CD4-positive, alpha-beta memory T cell (primary cell): ENCODE measurements around the gene GLIS1. TPM values are rescaled to one million over a fixed set of nuclear protein-coding genes. Genes with fewer than 3 reads are reported as not detected.
A peak's percentile ranks its signal among the peaks of the same experiment; 100 is the strongest.

Experiments used
- CTCF ChIA-PET: fragments of 350-600 bp; sonication (Branson Sonifier 250); formaldehyde crosslinking; loops from one replicate; lab custom pipeline; 2021; ENCODE audit warnings: inconsistent platforms; ENCODE audit not compliant: partially characterized antibody; lab: Charles Lee
- POLR2A ChIA-PET: fragments of 350-600 bp; sonication (Branson Sonifier 250); formaldehyde crosslinking; loops from one replicate; lab custom pipeline; 2021; ENCODE audit not compliant: partially characterized antibody; lab: Charles Lee
- DNase-seq, 5 donors: peaks; one replicate each; pipeline versions ENCODE4 v3.0.0 to v3.0.0-alpha.2; 2020 to 2022; ENCODE audit warnings: mixed read lengths in 1 of 5
- H3K27ac ChIP-seq: one replicate; pipeline ENCODE4 v1.7.0; 2013; ENCODE audit warnings: low read depth, low read length
- H3K27me3 ChIP-seq: 2 replicates; pipeline ENCODE4 v1.7.0; 2013; ENCODE audit warnings: mild to moderate bottlenecking, low read length, moderate library complexity; ENCODE audit not compliant: insufficient read depth
- H3K36me3 ChIP-seq: 2 replicates; pipeline ENCODE4 v1.7.0; 2013; ENCODE audit warnings: mild to moderate bottlenecking, low read length, moderate library complexity; ENCODE audit not compliant: insufficient read depth
- H3K4me1 ChIP-seq: 2 replicates; pipeline ENCODE4 v1.7.0; 2013; ENCODE audit warnings: mild to moderate bottlenecking, low read length, moderate library complexity; ENCODE audit not compliant: insufficient read depth
- H3K4me3 ChIP-seq, 2 donors: one replicate each; pipeline ENCODE4 v1.7.0; 2013; ENCODE audit warnings: low read length in 2 of 2, mild to moderate bottlenecking in 1 of 2
- H3K9me3 ChIP-seq, 2 donors: one replicate each; pipeline ENCODE4 v1.7.0; 2013; ENCODE audit warnings: low read length in 2 of 2, control low read depth in 1 of 2; ENCODE audit not compliant: control insufficient read depth in 1 of 2
- H3K27ac Mint-ChIP-seq, 7 donors: one replicate each; pipeline ENCODE4 v1.8.0; 2020 to 2021; ENCODE audit warnings: mixed read lengths in 7 of 7, mild to moderate bottlenecking in 6 of 7, inconsistent platforms in 3 of 7, moderate library complexity in 3 of 7
- H3K27me3 Mint-ChIP-seq, 2 donors: one replicate each; pipeline ENCODE4 v1.8.0; 2020 to 2021; ENCODE audit warnings: mixed read lengths in 2 of 2
- H3K36me3 Mint-ChIP-seq, 2 donors: one replicate each; pipeline ENCODE4 v1.8.0; 2020 to 2021; ENCODE audit warnings: mixed read lengths in 2 of 2, inconsistent platforms in 1 of 2, mild to moderate bottlenecking in 1 of 2
- H3K4me1 Mint-ChIP-seq, 4 donors: one replicate each; pipeline ENCODE4 v1.8.0; 2020 to 2021; ENCODE audit warnings: mixed read lengths in 4 of 4, mild to moderate bottlenecking in 1 of 4
- H3K4me3 Mint-ChIP-seq, 8 donors: one replicate each; pipeline ENCODE4 v1.8.0; 2020 to 2021; ENCODE audit warnings: mixed read lengths in 8 of 8, mild to moderate bottlenecking in 7 of 8, moderate library complexity in 6 of 8, inconsistent platforms in 3 of 8
- H3K9me3 Mint-ChIP-seq, 8 donors: one replicate each; pipeline ENCODE4 v1.8.0; 2020 to 2021; ENCODE audit warnings: mixed read lengths in 8 of 8, mild to moderate bottlenecking in 5 of 8, inconsistent platforms in 3 of 8, moderate library complexity in 1 of 8
- intact Hi-C: fragments of 100-400 bp; cut with micrococcal nuclease; formaldehyde crosslinking; loops from one replicate; pipeline ENCODE4 v1.15.1; 2023
- polyA plus RNA-seq, 2 donors: library from polyadenylated mRNA; unstranded; fragments of 300-500 nt; fragmentation: Illumina TruSeq; gene quantifications; one replicate each; pipeline ENCODE4 v1.2.3, GENCODE V29; 2021
- total RNA-seq, 2 experiments: library from RNA; stranded (reverse); gene quantifications; one replicate each; pipeline ENCODE4 v1.2.3, GENCODE V29; 2021

GLIS1 gene
- total and polyA plus RNA-seq, 4 experiments from 2014 or later, result not detected

DNA sequence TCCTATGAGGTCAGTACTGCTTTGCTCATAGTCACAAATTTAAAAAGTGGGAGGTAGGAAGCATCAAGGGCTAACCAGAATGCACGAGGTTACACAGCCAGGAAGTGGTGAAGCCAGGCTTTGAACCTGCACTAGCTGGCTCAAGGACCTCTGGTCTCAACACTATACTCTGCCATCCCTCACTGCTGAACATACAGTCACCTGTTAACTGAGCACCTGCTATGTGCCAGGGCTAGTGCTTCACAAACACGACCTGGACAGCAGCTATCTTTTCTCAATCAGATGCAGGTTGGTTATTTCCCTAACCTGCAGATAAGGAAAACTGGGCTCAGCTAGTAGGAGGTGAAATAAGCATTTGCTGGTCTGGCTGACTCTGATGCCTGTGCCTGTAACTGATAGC lies 73.0 kb downstream of the GLIS1 start:
- Mint-ChIP-seq H3K4me1 (no peaks in the 10 kb centered on the region), H3K36me3 (no peaks in the 10 kb centered on the region), H3K27ac (no peak overlapping the region), H3K9me3 (no peaks in the 10 kb centered on the region), H3K4me3 (no peak overlapping the region), H3K27me3 (no peaks in the 10 kb centered on the region)
- Histone ChIP-seq H3K36me3 (no peaks in the 10 kb centered on the region), H3K9me3 (no peaks in the 10 kb centered on the region), H3K4me3 (no peak overlapping the region), H3K27ac (no peak overlapping the region), H3K27me3 (no peaks in the 10 kb centered on the region), H3K4me1 (no peaks in the 10 kb centered on the region)
- POLR2A ChIA-PET, result no interaction called here
- intact Hi-C loops, result no loop called here
- CTCF ChIA-PET, result no interaction called here
- no peak for DNase-seq

DNA sequence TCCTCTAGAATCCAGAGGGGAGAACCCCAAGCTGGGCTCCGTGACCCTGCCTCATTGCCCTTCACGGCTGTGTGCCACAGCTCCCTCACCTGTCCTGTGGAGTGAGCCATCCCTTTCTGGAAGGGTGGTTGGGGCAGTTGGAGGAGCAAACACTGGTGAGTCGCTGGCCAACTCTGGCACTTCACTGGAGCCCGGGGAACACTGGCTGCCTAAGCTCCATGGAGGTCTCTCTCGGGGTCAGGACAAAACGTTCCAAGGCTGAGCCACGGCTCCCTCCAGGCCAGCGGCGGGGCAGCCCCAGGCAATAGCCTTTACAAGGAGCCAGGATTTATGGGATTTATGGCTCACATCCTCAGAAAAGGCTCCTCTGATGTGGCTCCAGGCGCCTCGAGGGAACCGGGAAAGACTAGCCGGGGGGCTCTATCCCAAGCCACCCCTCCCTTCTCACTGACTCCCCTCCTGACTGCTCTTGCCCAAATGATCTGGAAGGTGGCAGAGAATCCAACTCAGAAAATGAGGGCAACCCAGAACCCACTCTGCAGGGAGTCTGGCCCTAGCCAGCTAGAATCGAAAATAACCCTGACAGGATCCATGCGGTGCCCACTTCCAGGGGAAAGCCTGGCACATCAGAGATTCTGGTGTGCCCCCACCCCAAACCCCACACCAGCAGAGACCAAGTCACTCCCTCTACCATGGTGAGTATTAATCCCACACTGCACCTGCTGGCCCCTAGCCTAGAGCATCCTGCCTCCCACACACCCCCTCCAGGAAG lies 75.2 kb downstream of the GLIS1 start:
- Mint-ChIP-seq H3K27ac (no peak overlapping the region), H3K36me3 (no peaks in the 10 kb centered on the region), H3K4me3 (no peak overlapping the region), H3K4me1 (no peaks in the 10 kb centered on the region), H3K27me3 (no peaks in the 10 kb centered on the region), H3K9me3 (no peaks in the 10 kb centered on the region)
- Histone ChIP-seq H3K36me3 (no peaks in the 10 kb centered on the region), H3K4me3 (no peak overlapping the region), H3K27ac (no peak overlapping the region), H3K9me3 (no peaks in the 10 kb centered on the region), H3K27me3 (no peaks in the 10 kb centered on the region), H3K4me1 (no peaks in the 10 kb centered on the region)
- intact Hi-C loops, result no loop called here
- CTCF ChIA-PET, result no interaction called here
- DNase-seq, result no peak
- POLR2A ChIA-PET, result no interaction called here

DNA sequence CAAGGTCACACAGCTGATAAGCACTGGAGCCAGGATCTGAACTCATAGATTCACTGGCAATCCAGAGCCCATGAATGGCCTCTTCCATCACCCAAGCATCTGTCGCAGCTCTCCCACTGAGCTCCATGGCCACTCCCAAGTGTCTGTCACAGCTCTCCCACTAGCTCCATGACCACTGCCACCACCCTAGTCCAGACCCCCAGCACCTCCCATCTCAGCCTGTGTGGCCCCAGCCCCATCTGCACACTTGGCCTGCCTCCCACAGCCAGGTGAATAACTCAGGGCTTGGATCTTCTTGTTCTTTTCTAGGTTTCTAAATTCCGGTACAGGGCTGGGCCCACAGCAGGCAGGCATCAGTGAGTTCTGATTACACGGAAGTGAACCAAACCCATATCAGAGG lies 76.0 kb downstream of the GLIS1 start:
- no peaks in the 10 kb centered on the region for H3K27me3 ChIP-seq
- H3K4me1 Mint-ChIP-seq, result no peaks in the 10 kb centered on the region
- DNase-seq, result no peak
- no peaks in the 10 kb centered on the region for H3K36me3 ChIP-seq
- H3K9me3 Mint-ChIP-seq, result no peaks in the 10 kb centered on the region
- no peaks in the 10 kb centered on the region for H3K36me3 Mint-ChIP-seq
- no peaks in the 10 kb centered on the region for H3K4me1 ChIP-seq
- no peak overlapping the region for H3K4me3 Mint-ChIP-seq
- H3K9me3 ChIP-seq, result no peaks in the 10 kb centered on the region
- CTCF ChIA-PET, result no interaction called here
- H3K27me3 Mint-ChIP-seq, result peaks cover 0 to 3% of the 10 kb centered on the region in 2 donors
- H3K27ac ChIP-seq, result no peak overlapping the region
- H3K27ac Mint-ChIP-seq, result no peak overlapping the region
- intact Hi-C loops, result no loop called here
- no peak overlapping the region for H3K4me3 ChIP-seq
- POLR2A ChIA-PET, result no interaction called here

DNA sequence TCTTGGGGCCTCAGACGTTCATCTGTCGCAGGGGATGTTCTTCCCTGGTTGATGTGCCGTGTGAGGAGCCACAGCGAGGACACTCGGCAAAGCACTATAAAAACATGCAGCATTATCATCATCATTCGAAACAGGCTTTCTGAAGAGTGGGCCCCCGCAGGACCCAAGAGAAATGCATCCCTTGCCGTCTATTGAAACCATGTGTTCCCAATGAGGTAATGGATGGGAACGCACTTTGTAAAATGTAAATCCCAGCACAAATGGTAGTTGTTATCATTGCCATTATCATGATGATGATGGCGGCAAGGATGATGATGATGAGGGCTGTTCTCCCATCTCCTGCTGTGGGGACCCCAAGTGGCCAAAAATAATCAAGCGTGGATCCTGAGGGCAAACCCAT lies 76.8 kb downstream of the GLIS1 start:
- CTCF ChIA-PET, result no interaction called here
- peaks cover 0 to 6% of the 10 kb centered on the region in 2 donors for H3K27me3 Mint-ChIP-seq
- no peaks in the 10 kb centered on the region for H3K9me3 Mint-ChIP-seq

DNA sequence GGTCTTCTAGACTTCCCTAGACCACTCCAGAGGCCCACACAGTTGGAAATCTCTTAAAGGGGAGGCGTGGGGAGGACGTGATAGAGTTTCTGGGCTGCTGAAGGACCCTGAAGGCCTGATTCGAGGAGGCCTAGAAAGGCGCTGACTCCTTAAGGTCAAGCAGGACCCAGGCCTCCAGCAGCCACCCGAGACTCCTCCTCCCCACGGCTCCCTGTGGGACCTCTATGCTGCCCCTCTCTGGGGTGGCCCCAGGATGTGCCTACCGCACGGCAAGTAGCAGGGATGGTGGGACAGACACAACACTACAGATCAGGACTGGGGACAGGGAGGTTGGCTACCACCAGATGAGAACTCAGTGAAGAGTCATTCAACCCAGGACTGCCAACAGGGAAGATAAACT lies 77.5 kb downstream of the GLIS1 start:
- no peaks in the 10 kb centered on the region for H3K9me3 Mint-ChIP-seq
- Histone ChIP-seq H3K9me3 (no peaks in the 10 kb centered on the region), H3K4me1 (no peaks in the 10 kb centered on the region), H3K27me3 (no peaks in the 10 kb centered on the region), H3K36me3 (no peaks in the 10 kb centered on the region), H3K27ac (no peak overlapping the region), H3K4me3 (no peak overlapping the region)
- peaks cover 1 to 8% of the 10 kb centered on the region in 2 donors for H3K27me3 Mint-ChIP-seq
- no peak for DNase-seq
- no peak overlapping the region for H3K27ac Mint-ChIP-seq
- CTCF ChIA-PET, result no interaction called here
- H3K4me1 Mint-ChIP-seq, result no peaks in the 10 kb centered on the region
- intact Hi-C loops, result no loop called here
- no peaks in the 10 kb centered on the region for H3K36me3 Mint-ChIP-seq
- H3K4me3 Mint-ChIP-seq, result no peak overlapping the region
- POLR2A ChIA-PET, result no interaction called here

More for the DNA sequence above, 76.8 kb downstream of the GLIS1 start:
- no peaks in the 10 kb centered on the region for H3K4me1 ChIP-seq
- no peaks in the 10 kb centered on the region for H3K4me1 Mint-ChIP-seq
- H3K27ac Mint-ChIP-seq, result no peak overlapping the region
- H3K27me3 ChIP-seq, result no peaks in the 10 kb centered on the region
- H3K27ac ChIP-seq, result no peak overlapping the region
- no peak for DNase-seq
- no peaks in the 10 kb centered on the region for H3K9me3 ChIP-seq
- no peak overlapping the region for H3K4me3 ChIP-seq
- intact Hi-C loops, result no loop called here
- no peaks in the 10 kb centered on the region for H3K36me3 ChIP-seq
- POLR2A ChIA-PET, result no interaction called here
- no peaks in the 10 kb centered on the region for H3K36me3 Mint-ChIP-seq
- H3K4me3 Mint-ChIP-seq, result no peak overlapping the region

DNA sequence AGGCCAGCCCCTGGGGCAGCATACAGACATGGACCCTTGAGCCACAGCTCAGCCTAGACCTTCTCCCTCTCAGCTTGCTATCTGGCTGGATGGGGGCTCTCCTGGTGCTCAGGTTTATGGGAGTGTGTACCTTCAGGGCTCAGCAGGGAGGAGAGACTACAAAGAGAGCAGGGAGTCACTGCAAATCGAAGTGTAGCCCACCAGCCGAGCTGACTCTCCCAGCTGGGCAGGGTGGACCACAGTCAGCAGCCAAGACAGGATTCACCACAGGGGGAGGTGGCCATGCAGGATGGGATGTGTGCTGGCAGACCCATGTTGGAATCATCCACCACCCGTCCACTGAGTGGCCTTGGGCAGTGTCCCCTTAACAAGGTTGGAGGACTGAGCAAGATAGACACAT lies 78.3 kb downstream of the GLIS1 start:
- H3K36me3 Mint-ChIP-seq, result no peaks in the 10 kb centered on the region
- ChIA-PET POLR2A (no interaction called here), CTCF (no interaction called here)
- Histone ChIP-seq H3K27me3 (no peaks in the 10 kb centered on the region), H3K27ac (no peak overlapping the region), H3K4me3 (no peak overlapping the region), H3K9me3 (no peaks in the 10 kb centered on the region), H3K4me1 (no peaks in the 10 kb centered on the region), H3K36me3 (no peaks in the 10 kb centered on the region)
- no peaks in the 10 kb centered on the region for H3K4me1 Mint-ChIP-seq
- no peak overlapping the region for H3K4me3 Mint-ChIP-seq
- DNase-seq, result no peak
- peaks cover 6 to 11% of the 10 kb centered on the region in 2 donors for H3K27me3 Mint-ChIP-seq
- intact Hi-C loops, result no loop called here
- H3K27ac Mint-ChIP-seq, result peak overlapping the region in 1 of 7 donors; percentile 53
- H3K9me3 Mint-ChIP-seq, result no peaks in the 10 kb centered on the region

DNA sequence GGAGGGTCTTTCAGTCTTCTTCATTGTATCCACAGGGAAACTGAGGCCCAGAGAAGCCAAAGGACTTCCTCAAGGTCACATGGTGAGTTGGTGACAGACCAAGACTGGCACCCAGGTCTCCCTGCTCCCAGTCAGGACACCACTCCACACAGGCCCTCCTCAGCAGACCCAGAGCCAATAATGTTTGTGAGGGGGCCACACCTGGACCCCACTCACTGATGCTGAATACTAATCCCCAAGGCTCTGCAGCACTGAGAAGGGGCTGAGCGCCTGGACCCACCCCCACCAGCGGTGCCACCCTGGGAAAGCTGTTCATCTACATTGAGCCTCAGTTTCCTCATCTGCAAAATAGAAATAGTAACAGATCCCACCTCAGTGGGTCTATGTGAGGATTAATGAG lies 79.5 kb downstream of the GLIS1 start:
- H3K9me3 ChIP-seq, result no peaks in the 10 kb centered on the region
- intact Hi-C loops, result no loop called here
- POLR2A ChIA-PET, result no interaction called here
- H3K9me3 Mint-ChIP-seq, result no peaks in the 10 kb centered on the region
- no peak overlapping the region for H3K27ac Mint-ChIP-seq
- H3K4me1 Mint-ChIP-seq, result peaks cover 0 to 2% (median 0%) of the 10 kb centered on the region in 4 donors
- peaks cover 9 to 15% of the 10 kb centered on the region in 2 donors for H3K27me3 Mint-ChIP-seq
- no peak for DNase-seq
- no peak overlapping the region for H3K27ac ChIP-seq
- no peak overlapping the region for H3K4me3 ChIP-seq
- CTCF ChIA-PET, result no interaction called here
- H3K4me1 ChIP-seq, result no peaks in the 10 kb centered on the region
- no peak overlapping the region for H3K4me3 Mint-ChIP-seq
- H3K27me3 ChIP-seq, result no peaks in the 10 kb centered on the region
- no peaks in the 10 kb centered on the region for H3K36me3 Mint-ChIP-seq
- no peaks in the 10 kb centered on the region for H3K36me3 ChIP-seq
